Kidney epithelial cell (primary cell): ENCODE data around the gene ARID1A. TPM values are rescaled to one million over a fixed set of nuclear protein-coding genes. Genes with fewer than 3 reads are reported as not detected.

Experiments
- DNase-seq: peaks from one replicate; pipeline ENCODE4 v3.0.0-alpha.2; 2010; ENCODE audit warnings: low read depth
- H3K27me3 ChIP-seq: 2 replicates; pipeline ENCODE4 v1.6.0; 2011; ENCODE audit warnings: low read length; ENCODE audit not compliant: control insufficient read depth, insufficient read depth
- H3K36me3 ChIP-seq: 2 replicates; pipeline ENCODE4 v1.5.1; 2011; ENCODE audit warnings: low read length; ENCODE audit not compliant: control insufficient read depth, insufficient read depth
- H3K4me3 ChIP-seq: 2 replicates; pipeline ENCODE4 v1.5.1; 2011; ENCODE audit warnings: low read depth, mild to moderate bottlenecking, control low read depth, low read length
- CTCF ChIP-seq: IDR thresholded peaks from 2 replicates; pipeline ENCODE4 v1.5.1; 2011; ENCODE audit warnings: mild to moderate bottlenecking, moderate library complexity, low read length, control low read depth, inconsistent platforms; ENCODE audit not compliant: insufficient read depth, poor library complexity, severe bottlenecking
- total RNA-seq: library from RNA; depleted of rRNA; stranded (reverse); fragments of >200 nt; gene quantifications from 2 replicates; pipeline ENCODE4 v1.2.3, GENCODE V29; 2015

ARID1A gene
- total RNA-seq, 1 donor from 2014 or later: 43.7 TPM

DNA sequence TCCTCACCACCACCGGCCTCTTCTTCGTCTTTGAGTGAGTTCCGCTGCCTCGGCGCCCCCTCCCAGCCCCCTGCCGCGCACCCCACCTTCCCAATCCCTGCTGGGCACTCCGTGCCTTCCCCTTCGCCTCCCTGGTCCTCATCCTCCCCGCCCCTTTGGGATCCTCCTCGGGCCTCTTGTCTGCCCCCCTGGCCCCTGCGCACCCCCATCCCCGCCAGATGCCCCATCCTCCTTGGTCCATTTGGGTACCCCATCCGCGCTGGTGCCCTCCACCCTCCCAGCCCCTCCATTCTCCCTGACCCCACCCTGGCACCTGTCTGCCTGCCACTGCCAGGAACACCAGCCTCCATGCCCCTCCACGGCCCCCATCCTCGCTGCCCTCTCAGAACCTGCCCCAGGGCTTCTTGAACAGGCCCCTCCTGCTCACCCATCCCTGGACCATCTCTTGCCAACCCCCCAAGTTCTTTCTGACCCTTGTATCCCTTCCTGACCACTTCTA, 131.3 kb downstream of the ARID1A start:
- no peaks in the 10 kb centered on the region for H3K27me3 ChIP-seq
- no peaks in the 10 kb centered on the region for H3K36me3 ChIP-seq
- TF ChIP-seq CTCF: no peak

GRCh38 chr1:26827663-26828062, 131.8 kb downstream of the ARID1A start:
- H3K27me3 ChIP-seq: no peaks in the 10 kb centered on the region
- TF ChIP-seq CTCF: no peak
- H3K4me3 ChIP-seq: peak overlapping the region; percentile 79
- DNase-seq: no peak
- H3K36me3 ChIP-seq: no peaks in the 10 kb centered on the region

More for the DNA sequence above, 131.3 kb downstream of the ARID1A start:
- DNase-seq: no peak
- H3K4me3 ChIP-seq: peak overlapping the region; percentile 79

GRCh38 chr1:26828411-26828991, 132.7 kb downstream of the ARID1A start:
- Histone ChIP-seq H3K27me3 (no peaks in the 10 kb centered on the region), H3K36me3 (no peaks in the 10 kb centered on the region), H3K4me3 (no peak overlapping the region)
- no peak for TF ChIP-seq CTCF
- no peak for DNase-seq

DNA sequence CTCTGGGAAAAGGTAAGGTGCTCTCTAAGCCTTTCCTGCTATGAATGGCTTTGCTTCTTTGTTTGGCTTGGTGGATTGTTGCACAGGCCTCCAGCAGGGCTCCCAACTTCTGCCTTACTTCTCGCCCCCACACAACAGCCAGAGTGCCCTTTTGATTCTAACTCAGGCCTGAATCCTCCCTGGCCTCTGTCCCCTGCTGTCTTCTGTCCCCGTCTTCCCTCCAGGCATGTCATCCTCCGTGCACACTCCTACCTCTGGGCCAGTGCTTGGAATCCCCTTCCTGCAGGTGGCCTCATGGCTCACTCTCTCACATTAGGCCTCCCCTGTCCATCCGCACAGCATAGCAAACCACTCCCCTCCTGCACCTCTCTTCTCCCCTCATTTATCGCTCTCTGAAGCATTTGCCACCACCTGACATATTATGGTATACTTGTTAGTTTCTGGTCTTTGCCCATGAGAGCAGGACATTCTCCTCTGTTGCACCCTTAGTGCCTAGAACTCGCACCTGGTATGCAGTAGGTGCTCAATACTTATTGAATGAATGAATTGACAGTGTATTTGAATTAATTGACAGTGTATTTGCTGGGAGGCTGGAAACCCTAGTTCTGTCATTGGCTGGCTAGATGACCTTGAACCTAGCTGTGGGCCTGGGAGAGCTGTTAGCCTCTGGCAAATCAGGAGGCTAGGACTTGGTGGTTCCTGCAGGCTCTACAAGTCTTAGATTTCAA, 133.5 kb downstream of the ARID1A start:
- DNase-seq: no peak
- no peak overlapping the region for H3K4me3 ChIP-seq
- no peaks in the 10 kb centered on the region for H3K36me3 ChIP-seq
- no peaks in the 10 kb centered on the region for H3K27me3 ChIP-seq
- TF ChIP-seq CTCF: no peak

DNA sequence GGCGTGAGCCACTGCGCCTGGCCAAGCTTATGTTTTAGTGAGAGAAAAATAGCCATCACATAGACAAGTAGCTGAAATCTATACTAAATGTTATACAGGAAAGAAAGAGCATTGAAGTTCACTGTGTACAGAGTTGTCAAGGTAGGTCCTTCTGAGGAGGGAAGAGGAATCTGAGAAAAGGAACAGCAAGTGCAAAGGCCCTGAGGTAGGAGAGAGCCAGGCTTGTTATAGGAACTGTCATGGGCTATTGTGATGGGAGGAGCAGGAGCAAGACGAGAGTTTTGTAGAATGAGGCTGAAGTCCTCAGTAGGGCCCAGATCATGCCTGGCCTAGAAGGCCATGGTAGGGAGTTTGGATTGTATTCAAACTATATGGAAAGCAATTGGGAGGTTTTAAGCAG, 135.2 kb downstream of the ARID1A start:
- Histone ChIP-seq H3K36me3 (peaks cover 1% of the 10 kb centered on the region), H3K4me3 (no peak overlapping the region), H3K27me3 (no peaks in the 10 kb centered on the region)
- DNase-seq: no peak
- TF ChIP-seq CTCF: no peak

Other genes starting within 250 kb of the ARID1A start
- 126 and 131 TPM in 2 replicates for gene HMGN2, start 223.6 kb upstream of the ARID1A start, total RNA-seq
- gene RPS6KA1, start 166.3 kb upstream of the ARID1A start, total RNA-seq: 48.1 and 48.5 TPM in 2 replicates
- 8.5 and 11.5 TPM in 2 replicates for gene PIGV, start 91.9 kb downstream of the ARID1A start, total RNA-seq
- 24.2 and 27.0 TPM in 2 replicates for gene ZDHHC18, start 130.7 kb downstream of the ARID1A start, total RNA-seq
- 85.8 and 89.0 TPM in 2 replicates for gene SFN, start 167.1 kb downstream of the ARID1A start, total RNA-seq
- 9.5 and 11.0 TPM in 2 replicates for gene GPN2, start 194.3 kb downstream of the ARID1A start, total RNA-seq
- gene GPATCH3, start 204.5 kb downstream of the ARID1A start, total RNA-seq: 12.1 and 16.2 TPM in 2 replicates
- gene NR0B2, start 218.0 kb downstream of the ARID1A start, total RNA-seq: not detected in 2 replicates
- 102 and 123 TPM in 2 replicates for gene NUDC, start 225.7 kb downstream of the ARID1A start, total RNA-seq